HCT116 (cell line): Measurements from ENCODE around the gene FOXM1. TPM values are rescaled to one million over a fixed set of nuclear protein-coding genes. Genes with fewer than 3 reads are reported as not detected.

Experiments
- ATAC-seq: fragments of 200-7000 bp; cut with Tn5 transposase; 2 replicates; pipeline ENCODE4 v1.9.1; 2020; ENCODE audit warnings: mild to moderate bottlenecking, moderate library complexity
- BruUV-seq: library from RNA; stranded (reverse); fragments of 400-500 nt; replicated peaks from 2 replicates; lab custom pipeline; 2021; lab: Mats Ljungman, UMichigan
- CTCF ChIA-PET: fragments of 300-600 bp; sonication (Branson Sonifier 250); formaldehyde crosslinking; loops from one replicate; lab custom pipeline; 2021; ENCODE audit warnings: antibody characterized with exemption; lab: Charles Lee
- POLR2A ChIA-PET: fragments of 300-600, 350-600 bp; sonication (Branson Sonifier 250); formaldehyde crosslinking; loops from one replicate; lab custom pipeline; 2021; ENCODE audit warnings: antibody characterized with exemption; lab: Charles Lee
- RAD21 ChIA-PET, 2 experiments: fragments of 300-600 bp; sonication (Branson Sonifier 250); formaldehyde crosslinking; loops; one replicate each; lab custom pipeline; 2023; ENCODE audit warnings: low total read pairs in 2 of 2; ENCODE audit not compliant: uncharacterized antibody in 2 of 2, unreplicated experiment in 2 of 2, low non-redundant PET in 1 of 2; lab: Charles Lee
- DNase-seq: peaks from one replicate; pipeline ENCODE4 v3.0.0-alpha.2; 2010; ENCODE audit warnings: low read depth, low spot score
- H2AFZ ChIP-seq: fragments of 200-600 bp; shearing (Covaris generic), sonication (generic); 2 replicates; pipeline ENCODE4 v1.6.1; 2017; ENCODE audit warnings: low read depth, mixed run types, mixed read lengths, antibody characterized with exemption, low read length; ENCODE audit not compliant: poor library complexity, severe bottlenecking
- H3K27ac ChIP-seq: 2 replicates; pipeline ENCODE4 v1.5.1; 2012; ENCODE audit warnings: low read depth, low read length
- H3K27me3 ChIP-seq: fragments of 200-600 bp; sonication (generic); 2 replicates; pipeline ENCODE4 v1.6.1; 2016; ENCODE audit warnings: mixed run types, low read length, mixed read lengths; ENCODE audit not compliant: insufficient read depth
- H3K36me3 ChIP-seq, 2 experiments: fragments of 200-500 bp in 1 of 2; fragments of 200-600 bp in 1 of 2; sonication (Bioruptor generic) in 1 of 2; sonication (generic) in 1 of 2; 2 replicates each; pipeline versions ENCODE4 v1.5.1 to v1.6.1; 2014 to 2016; ENCODE audit warnings: low read length in 2 of 2, inconsistent platforms in 1 of 2, mixed read lengths in 1 of 2, mixed run types in 1 of 2; ENCODE audit not compliant: insufficient read depth in 2 of 2, control insufficient read depth in 1 of 2
- H3K4me1 ChIP-seq, 2 experiments: fragments of 200-600 bp in 1 of 2; sonication (generic) in 1 of 2; 2 replicates each; pipeline versions ENCODE4 v1.5.1 to v1.6.1; 2012 to 2017; ENCODE audit warnings: low read length in 2 of 2, inconsistent platforms in 1 of 2, mild to moderate bottlenecking in 1 of 2, mixed read lengths in 1 of 2, mixed run types in 1 of 2, moderate library complexity in 1 of 2; ENCODE audit not compliant: insufficient read depth in 2 of 2, control insufficient read depth in 1 of 2
- H3K4me2 ChIP-seq: fragments of 200-600 bp; sonication (generic); 2 replicates; pipeline ENCODE4 v1.6.1; 2017; ENCODE audit warnings: mixed run types, low read length, mixed read lengths
- H3K4me3 ChIP-seq, 2 experiments: fragments of 200-600 bp in 1 of 2; sonication (generic) in 1 of 2; replicated peaks in 1 of 2; 2 replicates each; pipeline ENCODE4 v1.5.1; 2011 to 2016; ENCODE audit warnings: low read length in 2 of 2, control low read depth in 1 of 2, low read depth in 1 of 2, mild to moderate bottlenecking in 1 of 2, mixed read lengths in 1 of 2, mixed run types in 1 of 2
- H3K79me2 ChIP-seq: fragments of 200-600 bp; sonication (generic); 2 replicates; pipeline ENCODE4 v1.6.1; 2017; ENCODE audit warnings: mild to moderate bottlenecking, mixed run types, low read length, moderate library complexity, mixed read lengths; ENCODE audit not compliant: insufficient read depth
- H3K9ac ChIP-seq: fragments of 200-600 bp; sonication (generic); 2 replicates; pipeline ENCODE4 v1.6.1; 2016; ENCODE audit warnings: low read length, mixed read lengths
- H3K9me2 ChIP-seq: fragments of 200-600 bp; sonication (generic), shearing (Covaris generic); 2 replicates; pipeline ENCODE4 v1.6.1; 2017; ENCODE audit warnings: mixed run types, mild to moderate bottlenecking, moderate library complexity; ENCODE audit not compliant: insufficient read depth
- H3K9me3 ChIP-seq, 2 experiments: fragments of 200-500 bp in 1 of 2; fragments of 200-600 bp in 1 of 2; sonication (Bioruptor generic) in 1 of 2; sonication (generic) in 1 of 2; 2 replicates each; pipeline ENCODE4 v1.6.1; 2014 to 2017; ENCODE audit warnings: low read length in 2 of 2, mixed read lengths in 2 of 2, inconsistent platforms in 1 of 2, low read depth in 1 of 2, mild to moderate bottlenecking in 1 of 2, mixed run types in 1 of 2, moderate library complexity in 1 of 2; ENCODE audit not compliant: control insufficient read depth in 1 of 2, insufficient read depth in 1 of 2
- H4K20me1 ChIP-seq: fragments of 200-600 bp; sonication (generic), shearing (Covaris generic); 2 replicates; pipeline ENCODE4 v1.6.1; 2017; ENCODE audit warnings: mixed run types, mild to moderate bottlenecking, moderate library complexity; ENCODE audit not compliant: insufficient read depth
- CBX3 ChIP-seq: IDR thresholded peaks from 2 replicates; pipeline ENCODE4 v1.6.1; 2012; ENCODE audit warnings: low read depth
- EZH2 ChIP-seq: fragments of 200-600 bp; sonication (generic); IDR thresholded peaks from 2 replicates; pipeline ENCODE4 v1.6.1; 2017; ENCODE audit warnings: antibody characterized with exemption, mixed run types
- EZH2phosphoT487 ChIP-seq: fragments of 200-600 bp; IDR thresholded peaks from 2 replicates; pipeline ENCODE4 v1.6.1; 2018; ENCODE audit warnings: antibody characterized with exemption, borderline replicate concordance
- FOSL1 ChIP-seq: IDR thresholded peaks from 2 replicates; pipeline ENCODE4 v1.6.1; 2012; ENCODE audit warnings: low read depth
- JUND ChIP-seq: IDR thresholded peaks from 2 replicates; pipeline ENCODE4 v1.6.1; 2012
- POLR2A ChIP-seq: IDR thresholded peaks from 2 replicates; pipeline ENCODE4 v1.7.0; 2011; ENCODE audit warnings: borderline replicate concordance; ENCODE audit not compliant: insufficient read depth, insufficient read length; ENCODE audit errors: extremely low read depth
- REST ChIP-seq: IDR thresholded peaks from 2 replicates; pipeline ENCODE4 v1.6.1; 2012; ENCODE audit warnings: low read depth
- SIN3A ChIP-seq: IDR thresholded peaks from 2 replicates; pipeline ENCODE4 v1.6.1; 2012; ENCODE audit warnings: low read depth
- TCF7L2 ChIP-seq: IDR thresholded peaks from 2 replicates; pipeline ENCODE4 v1.7.0; 2011; ENCODE audit warnings: borderline replicate concordance, inconsistent platforms; ENCODE audit not compliant: insufficient read depth, insufficient read length; ENCODE audit errors: extremely low read depth
- YY1 ChIP-seq: IDR thresholded peaks from 2 replicates; pipeline ENCODE4 v1.6.1; 2011; ENCODE audit warnings: low read length, low read depth, moderate library complexity, mild to moderate bottlenecking; ENCODE audit not compliant: insufficient replicate concordance; ENCODE audit errors: extremely low read depth
- ZBTB33 ChIP-seq: IDR thresholded peaks from 2 replicates; pipeline ENCODE4 v1.6.1; 2011; ENCODE audit warnings: mild to moderate bottlenecking, low read length, moderate library complexity; ENCODE audit not compliant: insufficient replicate concordance; ENCODE audit errors: extremely low read depth
- ZNF274 ChIP-seq: fragments of 200-500 bp; sonication (Bioruptor generic); IDR thresholded peaks from 2 replicates; pipeline ENCODE4 v1.6.1; 2014; ENCODE audit warnings: mild to moderate bottlenecking, low read depth, low read length, inconsistent platforms
- intact Hi-C: fragments of 100-400 bp; cut with micrococcal nuclease; formaldehyde crosslinking; loops from 2 replicates; pipeline ENCODE4 v1.10.0; 2022
- total RNA-seq: library from RNA; stranded (reverse); gene quantifications from one replicate; pipeline ENCODE4 v1.2.1, GENCODE V29; 2021; ENCODE audit not compliant: unreplicated experiment
- TF ChIP-seq, protein P1 (sequence below): IDR thresholded peaks from 2 replicates; pipeline ENCODE4 v1.6.1; 2012

Gene FOXM1
- total RNA-seq, 1 experiment from 2014 or later, result 85.1 TPM

GRCh38 chr12:2854669-2855453 lies 22.1 kb downstream of the FOXM1 start (continued):
- no peak for TF ChIP-seq REST
- TF ChIP-seq ZBTB33, result no peak
- TF ChIP-seq EZH2, result no peak

GRCh38 chr12:2853626-2854025 lies 23.3 kb downstream of the FOXM1 start:
- Histone ChIP-seq H3K36me3 (peaks cover 7% of the 10 kb centered on the region in 2 experiments; a peak in 3 of 4 replicates), H3K4me2 (no peak overlapping the region), H4K20me1 (no peaks in the 10 kb centered on the region), H3K9me3 (no peaks in the 10 kb centered on the region), H3K79me2 (no peaks in the 10 kb centered on the region), H2AFZ (no peak overlapping the region), H3K9me2 (no peaks in the 10 kb centered on the region), H3K27ac (no peak overlapping the region), H3K4me3 (no peak overlapping the region), H3K4me1 (peaks cover 3 to 4% of the 10 kb centered on the region in 2 experiments; a peak in 3 of 4 replicates), H3K27me3 (no peaks in the 10 kb centered on the region), H3K9ac (no peak overlapping the region)
- no TSS peak for BruUV-seq
- ChIA-PET POLR2A (interaction anchor here (1.1 kb wide), 1 partner anchor 23 kb away, joined by 5 read pairs; the partner anchor contains the start of genes FOXM1 and RHNO1), RAD21 (interaction anchor here in 1 of 2 experiments (1.1 kb wide), 1 partner anchor 188 kb away, joined by 3 read pairs; no protein-coding TSS in a partner anchor), CTCF (interaction anchor here (0.6 to 2.0 kb wide), 9 partner anchors 8 to 219 kb away, joined by 3 to 13 read pairs (median 6); no protein-coding TSS in a partner anchor)
- ATAC-seq (peak; percentile 90), DNase-seq (peak; percentile 28)
- intact Hi-C loops, result loop anchor here (1.0 to 2.0 kb wide), 2 partner anchors 91 to 181 kb away; no protein-coding TSS in a partner anchor
- TF ChIP-seq POLR2A (no peak), YY1 (no peak), JUND (no peak), ZNF274 (no peak), TCF7L2 (peak; percentile 51), FOSL1 (no peak), ZBTB33 (no peak), SIN3A (no peak), EZH2phosphoT487 (no peak), CBX3 (no peak)
- TF ChIP-seq, protein P1, sequence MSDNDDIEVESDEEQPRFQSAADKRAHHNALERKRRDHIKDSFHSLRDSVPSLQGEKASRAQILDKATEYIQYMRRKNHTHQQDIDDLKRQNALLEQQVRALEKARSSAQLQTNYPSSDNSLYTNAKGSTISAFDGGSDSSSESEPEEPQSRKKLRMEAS, result no peak
